Uterus (tissue), 2 donors: Measurements from ENCODE around the gene ADCY9.

ENCODE experiments used
- POLR2A ChIP-seq, 2 donors: fragments of 450-650 bp; IDR thresholded peaks; one replicate each; pipeline ENCODE4 v1.6.1; 2016; ENCODE audit warnings: antibody characterized with exemption in 2 of 2, mild to moderate bottlenecking in 1 of 2, moderate library complexity in 1 of 2
- TF ChIP-seq, protein P1 (sequence below), 4 experiments: fragments of 200-600 bp in 2 of 4; fragments of 450-650 bp in 2 of 4; sonication (generic) in 2 of 4; IDR thresholded peaks; one replicate each; pipeline ENCODE4 v1.5.1; 2016 to 2019; ENCODE audit warnings: antibody characterized with exemption in 4 of 4, mild to moderate bottlenecking in 2 of 4, moderate library complexity in 1 of 4

DNA sequence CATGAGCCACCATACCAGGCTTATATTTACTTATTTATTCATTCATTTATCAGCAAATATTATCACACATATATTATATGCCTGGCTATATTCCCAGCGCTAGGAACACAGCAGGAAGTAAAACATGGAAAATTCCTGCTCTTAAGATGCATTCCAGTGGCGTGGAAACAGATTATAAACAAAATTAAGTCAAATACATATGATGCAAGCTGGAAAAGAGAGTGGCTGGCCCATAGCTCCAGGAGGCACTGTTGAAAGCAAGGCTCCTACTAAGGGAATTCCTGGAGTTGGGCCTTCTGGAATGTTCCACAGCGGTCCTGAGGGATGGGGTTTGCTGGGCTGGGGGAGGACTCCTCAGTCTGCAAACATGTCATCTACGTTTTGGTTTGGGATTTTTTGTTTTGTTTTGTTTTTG lies 18.4 kb downstream of the ADCY9 start:
- TF ChIP-seq, protein P1, sequence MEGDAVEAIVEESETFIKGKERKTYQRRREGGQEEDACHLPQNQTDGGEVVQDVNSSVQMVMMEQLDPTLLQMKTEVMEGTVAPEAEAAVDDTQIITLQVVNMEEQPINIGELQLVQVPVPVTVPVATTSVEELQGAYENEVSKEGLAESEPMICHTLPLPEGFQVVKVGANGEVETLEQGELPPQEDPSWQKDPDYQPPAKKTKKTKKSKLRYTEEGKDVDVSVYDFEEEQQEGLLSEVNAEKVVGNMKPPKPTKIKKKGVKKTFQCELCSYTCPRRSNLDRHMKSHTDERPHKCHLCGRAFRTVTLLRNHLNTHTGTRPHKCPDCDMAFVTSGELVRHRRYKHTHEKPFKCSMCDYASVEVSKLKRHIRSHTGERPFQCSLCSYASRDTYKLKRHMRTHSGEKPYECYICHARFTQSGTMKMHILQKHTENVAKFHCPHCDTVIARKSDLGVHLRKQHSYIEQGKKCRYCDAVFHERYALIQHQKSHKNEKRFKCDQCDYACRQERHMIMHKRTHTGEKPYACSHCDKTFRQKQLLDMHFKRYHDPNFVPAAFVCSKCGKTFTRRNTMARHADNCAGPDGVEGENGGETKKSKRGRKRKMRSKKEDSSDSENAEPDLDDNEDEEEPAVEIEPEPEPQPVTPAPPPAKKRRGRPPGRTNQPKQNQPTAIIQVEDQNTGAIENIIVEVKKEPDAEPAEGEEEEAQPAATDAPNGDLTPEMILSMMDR (IDR thresholded peaks at IDR 0.05) = no peak
- TF ChIP-seq POLR2A (IDR thresholded peaks at IDR 0.05) = no peak
